Erythroblast (primary cell): ENCODE measurements around the gene GAB1.

Experiments
- GATA1 ChIP-seq: IDR thresholded peaks from 2 replicates; pipeline ENCODE4 v1.6.1; 2011; ENCODE audit warnings: low read depth, mild to moderate bottlenecking, control low read depth, low read length, moderate library complexity
- POLR2A ChIP-seq: IDR thresholded peaks from 2 replicates; pipeline ENCODE4 v1.6.1; 2011; ENCODE audit warnings: mild to moderate bottlenecking, low read length

DNA sequence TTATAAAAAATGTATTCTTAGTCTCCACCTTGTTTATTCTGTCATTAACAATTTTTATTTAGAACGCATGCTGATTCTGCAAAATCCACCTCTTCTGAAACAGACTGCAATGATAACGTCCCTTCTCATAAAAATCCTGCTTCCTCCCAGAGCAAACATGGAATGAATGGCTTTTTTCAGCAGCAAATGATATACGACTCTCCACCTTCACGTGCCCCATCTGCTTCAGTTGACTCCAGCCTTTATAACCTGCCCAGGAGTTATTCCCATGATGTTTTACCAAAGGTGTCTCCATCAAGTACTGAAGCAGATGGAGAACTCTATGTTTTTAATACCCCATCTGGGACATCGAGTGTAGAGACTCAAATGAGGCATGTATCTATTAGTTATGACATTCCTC, 101.3 kb downstream of the GAB1 start:
- no peak for TF ChIP-seq POLR2A
- TF ChIP-seq GATA1 = no peak
